Measurements from ENCODE around the gene SETBP1.

DNA sequence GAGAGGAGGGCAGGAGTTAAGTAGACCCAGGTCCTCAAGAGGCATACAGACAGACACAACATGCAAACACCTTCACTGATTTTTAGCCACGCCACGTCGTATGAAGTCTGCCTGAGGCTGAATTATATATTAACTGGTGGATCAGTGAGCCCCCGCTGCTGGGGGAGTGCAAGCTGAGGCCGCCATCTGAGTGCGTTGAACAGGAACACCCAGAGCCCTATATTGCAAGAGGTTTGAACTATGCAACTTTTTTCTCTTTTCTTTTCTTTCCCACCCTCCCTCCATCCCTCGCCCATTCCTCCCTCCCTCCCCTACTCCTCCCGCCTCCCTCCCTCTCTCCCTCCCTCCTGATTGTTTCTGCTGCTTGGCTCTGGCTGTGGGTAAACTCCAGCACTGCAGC is 30.2 kb downstream of the SETBP1 start:
- TF ChIP-seq POLR2A (IDR thresholded peaks at IDR 0.05; ENCODE audit: low read depth, low read length) (no peak), TAF1 (IDR thresholded peaks at IDR 0.05; ENCODE audit: borderline replicate concordance, low read depth, low read length) (no peak), POLR2AphosphoS5 (IDR thresholded peaks at IDR 0.05; ENCODE audit: low read depth, low read length) (no peak)
